ENCODE results near the gene HOXC11.

HOXC11 gene

DNA sequence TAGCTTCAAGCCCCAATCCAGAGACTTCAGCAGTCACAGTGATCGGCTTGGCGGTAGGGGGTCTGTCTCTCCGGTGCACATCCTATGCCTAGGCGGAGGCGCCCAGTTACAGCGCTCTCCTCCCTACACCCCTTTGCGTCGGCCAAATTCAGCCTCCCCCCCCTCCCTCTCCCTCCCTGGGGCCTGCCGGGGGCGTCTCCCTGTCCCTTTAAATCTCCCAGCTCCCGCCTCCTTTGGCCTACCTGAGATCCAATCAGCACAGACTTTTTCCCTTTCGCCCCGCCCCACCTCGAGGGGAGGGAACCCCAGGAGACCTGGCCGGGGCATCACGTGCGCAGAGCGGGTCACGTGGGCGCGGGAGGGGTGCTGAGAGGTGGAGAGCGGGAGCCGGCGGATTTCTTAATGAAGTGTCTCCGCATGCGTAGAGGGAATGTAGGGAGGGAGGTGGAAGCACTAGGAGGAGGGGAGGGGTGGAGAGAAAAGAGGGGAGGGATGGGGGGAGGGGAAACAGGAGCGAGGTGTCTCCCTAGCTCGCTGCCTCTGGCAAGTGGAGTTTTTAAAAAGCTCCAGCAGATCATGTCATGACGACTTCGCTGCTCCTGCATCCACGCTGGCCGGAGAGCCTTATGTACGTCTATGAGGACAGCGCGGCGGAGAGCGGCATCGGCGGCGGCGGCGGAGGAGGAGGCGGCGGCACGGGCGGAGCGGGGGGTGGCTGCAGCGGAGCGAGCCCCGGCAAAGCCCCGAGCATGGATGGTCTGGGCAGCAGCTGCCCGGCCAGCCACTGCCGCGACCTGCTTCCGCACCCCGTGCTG is 34.4 kb upstream of the HOXC11 start, which contains the start of gene HOXC13:
TSS of gene HOXC13 (plus strand) at position 506 of the 815 bp plus-strand sequence. CDS start at position 582, 76 bp downstream.
- H3K36me3 Mint-ChIP-seq, result no peaks in the 10 kb centered on the region
- DNase-seq (ENCODE audit: low spot score in 2 of 2) (no peak), ATAC-seq (ENCODE audit: low read depth) (no peak)
- peaks cover 40% of the 10 kb centered on the region for H3K27me3 Mint-ChIP-seq
- no peak within 1 kb of the TSS for H3K4me3 Mint-ChIP-seq
- H3K9me3 Mint-ChIP-seq, result no peaks in the 10 kb centered on the region
- H3K27ac Mint-ChIP-seq, result no peak within 1 kb of the TSS
- no peaks in the 10 kb centered on the region for H3K4me1 Mint-ChIP-seq

DNA sequence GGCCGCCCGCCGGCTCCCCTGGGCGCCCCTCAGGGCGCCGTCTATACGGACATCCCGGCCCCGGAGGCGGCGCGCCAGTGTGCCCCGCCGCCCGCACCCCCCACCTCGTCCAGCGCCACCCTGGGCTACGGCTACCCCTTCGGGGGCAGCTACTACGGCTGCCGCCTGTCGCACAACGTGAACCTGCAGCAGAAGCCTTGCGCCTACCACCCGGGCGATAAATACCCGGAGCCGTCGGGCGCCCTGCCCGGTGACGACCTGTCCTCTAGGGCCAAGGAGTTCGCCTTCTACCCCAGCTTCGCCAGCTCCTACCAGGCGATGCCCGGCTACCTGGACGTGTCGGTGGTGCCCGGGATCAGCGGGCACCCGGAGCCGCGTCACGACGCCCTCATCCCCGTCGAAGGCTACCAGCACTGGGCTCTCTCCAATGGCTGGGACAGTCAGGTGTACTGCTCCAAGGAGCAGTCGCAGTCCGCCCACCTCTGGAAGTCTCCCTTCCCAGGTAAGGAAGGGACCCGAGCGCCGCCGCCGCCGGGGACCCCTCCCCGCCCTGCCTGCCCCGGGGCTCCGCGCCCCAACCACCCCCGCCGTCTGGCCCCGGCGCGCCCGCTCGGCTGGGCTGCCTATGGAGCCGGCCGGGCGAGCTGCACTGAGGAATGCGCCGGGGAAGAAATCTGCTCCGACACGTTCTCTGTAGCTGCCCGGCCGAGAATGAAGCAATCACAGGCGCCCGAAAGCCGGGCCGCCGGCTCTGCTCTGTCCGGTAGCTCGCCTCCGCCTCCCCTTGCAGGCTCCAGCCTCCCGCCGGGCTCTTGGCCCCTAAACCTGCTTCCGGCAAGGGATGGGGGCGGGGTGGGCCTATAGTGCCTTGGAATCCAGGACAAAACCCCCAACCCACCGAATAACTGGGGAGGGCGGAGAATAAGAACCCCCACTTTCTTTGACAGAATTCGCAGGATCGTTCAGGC is 33.5 kb upstream of the HOXC11 start:
- Mint-ChIP-seq H3K9me3 (no peaks in the 10 kb centered on the region), H3K27ac (no peak overlapping the region), H3K36me3 (no peaks in the 10 kb centered on the region), H3K4me1 (no peaks in the 10 kb centered on the region), H3K27me3 (peaks cover 36% of the 10 kb centered on the region), H3K4me3 (no peak overlapping the region)
- ATAC-seq (ENCODE audit: low read depth) (no peak), DNase-seq (ENCODE audit: low spot score in 2 of 2) (no peak)

DNA sequence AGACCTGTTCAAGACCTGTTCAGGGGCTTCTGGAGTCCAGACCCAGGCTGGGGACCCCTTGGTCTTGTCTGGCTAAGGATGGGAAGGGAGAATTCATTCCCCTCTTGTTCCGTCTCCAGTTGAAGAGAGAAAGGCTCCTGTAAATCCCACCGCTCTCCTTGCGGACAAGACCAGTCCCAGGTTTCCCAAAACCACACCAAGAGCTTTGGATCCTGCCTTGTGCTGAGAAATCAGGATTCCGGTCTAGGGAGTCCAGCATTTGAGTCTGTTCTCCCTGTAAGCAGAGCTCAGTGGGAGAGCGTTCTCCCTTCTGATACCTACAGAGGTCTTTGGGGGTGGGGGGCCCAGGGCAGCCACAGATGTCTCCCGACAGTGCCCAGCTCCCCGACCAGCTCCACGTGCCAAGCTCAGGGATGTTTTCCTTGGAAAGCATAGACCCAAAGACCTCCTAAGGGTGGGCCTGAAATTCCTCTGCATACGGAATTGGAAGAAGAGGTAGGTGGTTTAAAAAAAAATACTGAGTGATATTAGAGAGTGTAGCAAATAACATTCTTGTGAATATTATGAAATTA is 32.4 kb upstream of the HOXC11 start:
- Mint-ChIP-seq H3K9me3 (no peaks in the 10 kb centered on the region), H3K27ac (no peak overlapping the region), H3K4me3 (no peak overlapping the region), H3K36me3 (no peaks in the 10 kb centered on the region), H3K27me3 (peaks cover 31% of the 10 kb centered on the region), H3K4me1 (no peaks in the 10 kb centered on the region)
- DNase-seq (ENCODE audit: low spot score in 2 of 2) (no peak), ATAC-seq (ENCODE audit: low read depth) (no peak)

DNA sequence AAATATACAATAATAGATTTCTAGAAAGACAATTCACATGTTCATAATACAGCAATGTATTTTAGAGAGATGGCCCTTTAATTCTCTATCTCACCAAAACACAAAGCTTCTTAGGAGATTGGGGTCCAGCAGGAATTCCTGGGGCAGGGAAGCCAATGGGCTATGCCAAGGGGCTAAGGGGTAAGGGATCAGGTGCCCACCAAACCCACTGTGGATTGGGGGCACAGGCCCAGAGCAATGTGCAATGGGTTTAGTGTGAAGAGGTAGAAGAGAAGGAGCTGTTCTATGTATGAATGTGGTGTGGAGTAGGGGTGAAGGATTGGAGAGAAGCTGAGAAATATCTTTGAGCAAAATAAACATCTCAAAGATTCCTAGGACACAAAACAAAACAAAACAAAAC is 31.7 kb upstream of the HOXC11 start:
- peaks cover 37% of the 10 kb centered on the region for H3K27me3 Mint-ChIP-seq
- H3K4me1 Mint-ChIP-seq, result no peaks in the 10 kb centered on the region
- no peak for DNase-seq (ENCODE audit: low spot score in 2 of 2)

DNA sequence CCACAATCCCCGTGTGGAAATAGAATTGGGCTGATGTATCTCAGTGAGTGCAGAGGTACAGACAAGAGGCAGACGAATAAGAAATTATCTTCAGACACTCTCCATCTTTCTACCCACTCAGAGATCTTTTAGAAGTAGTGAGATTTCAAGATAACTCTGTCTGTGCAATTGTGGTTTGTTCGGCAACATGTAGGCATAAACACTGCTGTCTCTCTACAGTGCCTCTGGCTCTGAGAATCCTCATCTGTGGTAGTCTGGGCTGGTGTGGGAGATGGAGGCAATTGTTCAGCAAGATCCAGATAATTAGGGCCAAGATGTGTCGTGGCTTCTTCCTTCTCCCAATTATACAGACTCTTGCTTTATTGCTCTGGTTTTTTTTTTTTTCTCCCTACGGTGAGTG is 31.2 kb upstream of the HOXC11 start:
- DNase-seq (ENCODE audit: low spot score in 2 of 2), result no peak
- Mint-ChIP-seq H3K4me1 (no peaks in the 10 kb centered on the region), H3K36me3 (no peaks in the 10 kb centered on the region), H3K9me3 (no peaks in the 10 kb centered on the region), H3K4me3 (no peak overlapping the region), H3K27ac (no peak overlapping the region), H3K27me3 (peaks cover 41% of the 10 kb centered on the region)
- no peak for ATAC-seq (ENCODE audit: low read depth)

More for the DNA sequence above, 31.7 kb upstream of the HOXC11 start:
- Mint-ChIP-seq H3K9me3 (no peaks in the 10 kb centered on the region), H3K4me3 (no peak overlapping the region), H3K27ac (no peak overlapping the region), H3K36me3 (no peaks in the 10 kb centered on the region)
- no peak for ATAC-seq (ENCODE audit: low read depth)

DNA sequence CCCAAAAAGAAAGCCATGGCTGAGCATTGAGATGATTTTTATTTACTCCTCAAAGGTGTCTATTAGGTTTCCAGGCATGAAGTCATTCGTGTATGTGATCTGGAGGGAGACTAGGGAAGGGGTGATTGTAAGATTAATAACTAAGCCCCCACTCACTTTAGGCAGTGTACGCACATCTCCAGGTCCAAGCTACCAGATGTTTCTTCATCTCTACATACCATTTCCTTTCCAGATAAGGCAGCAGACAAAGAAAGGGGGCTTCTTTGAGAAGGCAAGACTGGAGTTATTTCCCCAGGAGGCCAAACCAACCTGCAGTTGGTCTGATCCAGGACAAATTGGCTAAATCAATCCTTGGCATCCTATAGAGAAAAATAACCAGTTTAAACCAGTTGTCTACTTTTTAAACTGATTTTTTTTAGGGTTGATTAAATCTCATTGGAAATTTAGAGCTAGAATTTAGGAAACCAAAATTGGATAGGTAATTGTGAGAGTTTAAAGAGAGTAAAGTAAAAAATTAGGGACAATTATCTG is 30.4 kb upstream of the HOXC11 start:
- ATAC-seq (ENCODE audit: low read depth), result no peak
- H3K4me3 Mint-ChIP-seq, result no peak overlapping the region
- H3K9me3 Mint-ChIP-seq, result no peaks in the 10 kb centered on the region
- DNase-seq (ENCODE audit: low spot score in 2 of 2), result no peak
- H3K27ac Mint-ChIP-seq, result no peak overlapping the region
- no peaks in the 10 kb centered on the region for H3K36me3 Mint-ChIP-seq
- H3K27me3 Mint-ChIP-seq, result peaks cover 37% of the 10 kb centered on the region
- no peaks in the 10 kb centered on the region for H3K4me1 Mint-ChIP-seq

DNA sequence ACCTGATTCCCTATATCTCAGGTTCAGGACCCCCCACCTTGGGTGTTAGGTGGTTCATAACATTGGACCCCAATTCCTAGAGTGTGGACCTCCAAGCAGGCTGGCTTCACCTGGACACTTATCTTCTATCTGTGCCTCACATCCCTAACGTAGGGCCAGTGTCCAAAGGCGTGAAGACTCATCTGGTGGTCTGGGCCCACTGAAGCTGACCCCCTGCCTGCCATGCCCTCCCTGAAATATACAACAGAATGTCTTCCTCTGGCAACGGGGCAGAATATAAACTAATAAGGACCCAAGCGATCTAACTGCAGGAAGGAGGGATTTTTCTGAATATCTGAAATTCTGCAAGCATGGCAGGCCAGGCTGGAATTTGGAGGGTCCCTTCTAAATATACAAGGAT is 28.7 kb upstream of the HOXC11 start:
- Mint-ChIP-seq H3K9me3 (no peaks in the 10 kb centered on the region), H3K27ac (no peak overlapping the region), H3K4me1 (no peaks in the 10 kb centered on the region), H3K27me3 (peaks cover 43% of the 10 kb centered on the region), H3K36me3 (no peaks in the 10 kb centered on the region), H3K4me3 (no peak overlapping the region)
- ATAC-seq (ENCODE audit: low read depth), result no peak
- no peak for DNase-seq (ENCODE audit: low spot score in 2 of 2)

DNA sequence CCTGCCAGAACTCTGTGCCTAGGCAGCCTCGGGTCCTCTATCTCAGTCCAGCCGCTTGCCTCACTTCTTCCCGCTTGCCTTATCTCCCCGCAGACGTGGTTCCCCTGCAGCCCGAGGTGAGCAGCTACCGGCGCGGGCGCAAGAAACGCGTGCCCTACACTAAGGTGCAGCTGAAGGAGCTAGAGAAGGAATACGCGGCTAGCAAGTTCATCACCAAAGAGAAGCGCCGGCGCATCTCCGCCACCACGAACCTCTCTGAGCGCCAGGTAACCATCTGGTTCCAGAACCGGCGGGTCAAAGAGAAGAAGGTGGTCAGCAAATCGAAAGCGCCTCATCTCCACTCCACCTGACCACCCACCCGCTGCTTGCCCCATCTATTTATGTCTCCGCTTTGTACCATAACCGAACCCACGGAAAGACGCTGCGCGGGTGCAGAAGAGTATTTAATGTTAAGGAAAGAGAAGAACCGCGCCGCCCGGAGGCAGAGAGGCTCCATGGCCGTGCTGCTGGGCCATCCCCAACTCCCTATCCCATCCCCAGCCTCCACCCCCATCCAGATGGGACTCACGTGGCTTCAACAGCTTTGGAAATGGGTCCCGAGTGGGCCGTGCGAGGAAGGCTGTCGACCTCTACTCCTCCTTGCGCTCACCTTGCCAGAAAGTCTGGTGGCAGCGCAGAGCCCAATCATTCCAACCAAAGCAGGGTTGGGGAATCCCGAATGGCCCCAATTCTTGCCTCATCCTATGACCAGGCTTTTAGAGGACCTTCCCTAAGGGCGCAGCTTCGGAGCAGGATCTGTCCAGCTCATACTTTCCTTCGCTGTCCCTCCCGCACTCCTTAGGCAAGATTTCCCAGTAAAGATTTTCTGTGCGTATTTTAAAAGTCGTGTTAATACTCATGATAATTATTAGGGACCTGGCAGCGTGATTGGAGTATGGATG is 27.7 kb upstream of the HOXC11 start:
- Mint-ChIP-seq H3K9me3 (no peaks in the 10 kb centered on the region), H3K4me1 (no peaks in the 10 kb centered on the region), H3K36me3 (no peaks in the 10 kb centered on the region), H3K27ac (no peak overlapping the region), H3K4me3 (no peak overlapping the region), H3K27me3 (peaks cover 41% of the 10 kb centered on the region)
- ATAC-seq (ENCODE audit: low read depth) (no peak), DNase-seq (ENCODE audit: low spot score in 2 of 2) (no peak)

DNA sequence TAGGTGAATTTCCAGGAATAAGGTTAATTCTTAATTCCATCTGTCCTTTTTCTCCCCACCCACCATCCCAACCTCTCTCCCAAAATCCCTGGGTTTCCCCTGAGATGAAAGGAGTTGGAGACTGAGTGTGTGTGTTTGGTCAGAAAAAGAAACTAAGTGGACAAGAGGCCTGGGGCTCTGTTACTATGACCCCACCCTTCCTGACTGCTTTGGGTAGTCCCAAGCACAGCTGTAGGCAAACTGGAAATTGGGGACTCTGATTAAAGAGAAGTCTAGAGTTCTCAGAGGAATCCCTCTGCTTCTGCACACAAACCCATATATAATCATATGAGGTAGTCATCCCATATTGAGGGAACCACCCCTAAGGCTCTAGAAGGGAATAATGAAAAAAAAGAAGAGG is 25.2 kb upstream of the HOXC11 start:
- DNase-seq (ENCODE audit: low spot score in 2 of 2), result no peak
- H3K4me1 Mint-ChIP-seq, result peaks cover 4% of the 10 kb centered on the region
- no peaks in the 10 kb centered on the region for H3K36me3 Mint-ChIP-seq

DNA sequence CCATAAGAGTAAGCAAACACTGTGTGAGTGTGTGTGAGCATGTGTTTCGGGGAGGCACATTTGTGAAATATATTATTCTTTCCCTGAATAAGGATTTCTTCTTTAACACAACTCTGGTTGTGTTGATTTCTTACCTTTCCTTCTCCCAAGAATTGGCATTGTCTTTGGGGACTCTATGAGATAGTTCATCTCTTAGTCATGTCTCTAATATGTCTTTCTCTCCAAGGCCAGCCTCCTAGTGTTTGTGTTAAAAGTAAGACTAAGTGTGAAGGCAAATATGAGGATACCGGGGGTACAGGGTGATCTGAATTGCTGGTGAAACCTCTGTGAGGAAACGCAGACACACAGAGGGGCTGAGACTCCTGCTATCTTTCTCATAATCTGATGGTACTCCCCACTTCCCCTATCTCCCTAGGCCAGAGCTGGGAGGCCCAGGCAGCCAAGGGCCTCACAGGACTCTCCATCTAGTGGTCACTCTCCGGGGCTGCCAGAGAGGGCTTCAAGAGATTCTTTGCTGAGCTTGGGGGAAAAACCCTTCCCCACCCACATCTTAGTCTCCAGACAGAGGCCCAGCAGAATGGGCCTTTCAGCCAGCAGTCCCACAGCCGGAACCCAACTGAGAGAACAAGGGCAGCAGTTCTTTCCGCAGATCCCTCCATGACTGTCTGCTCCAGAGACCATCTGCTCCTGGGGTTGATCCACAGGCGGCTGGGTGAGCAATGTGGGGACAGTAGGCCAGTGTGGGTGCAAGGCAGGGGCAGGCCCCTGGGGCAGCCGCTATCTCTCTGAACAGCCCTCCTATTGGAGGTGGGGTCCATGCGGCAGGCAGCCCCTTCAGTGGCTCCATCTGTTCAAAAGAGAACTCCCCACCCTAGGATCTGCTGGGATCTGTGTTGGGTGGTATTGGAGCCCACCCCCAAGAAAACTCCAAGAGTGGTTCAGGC is 24.0 kb upstream of the HOXC11 start:
- ATAC-seq (ENCODE audit: low read depth), result no peak
- Mint-ChIP-seq H3K27ac (no peak overlapping the region), H3K27me3 (peaks cover 39% of the 10 kb centered on the region), H3K9me3 (peaks cover 2% of the 10 kb centered on the region), H3K4me1 (peaks cover 4% of the 10 kb centered on the region), H3K4me3 (no peak overlapping the region), H3K36me3 (no peaks in the 10 kb centered on the region)
- no peak for DNase-seq (ENCODE audit: low spot score in 2 of 2)

More for the DNA sequence above, 25.2 kb upstream of the HOXC11 start:
- Mint-ChIP-seq H3K9me3 (no peaks in the 10 kb centered on the region), H3K27me3 (peaks cover 38% of the 10 kb centered on the region), H3K27ac (no peak overlapping the region), H3K4me3 (no peak overlapping the region)
- no peak for ATAC-seq (ENCODE audit: low read depth)

DNA sequence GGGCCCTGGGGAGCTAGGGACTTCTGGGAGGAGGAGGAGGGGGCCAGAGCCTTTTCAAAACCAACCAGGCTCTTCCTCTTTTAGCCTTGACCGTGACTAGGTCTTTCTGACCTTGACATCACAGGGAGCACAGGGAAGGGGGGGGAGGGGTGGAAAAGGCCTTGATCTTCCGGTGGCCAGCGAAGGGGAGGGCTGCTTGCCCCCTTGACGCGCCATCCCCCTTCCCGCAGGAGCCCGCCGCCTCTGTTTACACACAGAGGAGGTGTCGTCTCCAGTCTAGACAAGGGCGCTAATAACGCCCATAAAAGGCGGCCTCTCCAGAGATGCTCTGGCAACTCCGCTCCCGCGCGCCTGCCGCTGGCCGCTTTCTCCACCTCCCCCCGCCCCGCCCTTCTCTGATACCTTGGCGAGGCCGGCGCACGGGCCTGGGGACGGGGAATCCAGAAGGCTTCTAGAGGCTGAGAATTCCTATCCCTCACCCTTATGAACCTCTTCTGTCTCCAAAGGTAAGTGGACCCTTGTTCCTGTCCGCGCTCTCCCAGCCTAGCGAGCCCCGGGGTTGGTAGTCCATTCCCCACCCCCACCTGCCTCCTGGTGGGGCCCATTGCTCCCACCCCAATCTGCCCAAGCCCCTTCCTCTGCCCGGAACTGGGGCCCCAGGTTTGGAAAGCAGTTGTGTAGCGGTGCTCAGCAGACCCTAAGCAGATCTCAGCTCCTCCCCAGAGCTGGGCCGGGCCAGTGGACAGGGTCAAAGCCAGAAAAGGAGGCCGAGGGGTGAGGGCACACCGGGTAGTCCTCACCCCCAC is 23.1 kb upstream of the HOXC11 start:
- Mint-ChIP-seq H3K4me3 (no peak overlapping the region), H3K9me3 (peaks cover 2% of the 10 kb centered on the region), H3K27me3 (peaks cover 39% of the 10 kb centered on the region), H3K4me1 (peaks cover 4% of the 10 kb centered on the region), H3K36me3 (no peaks in the 10 kb centered on the region), H3K27ac (no peak overlapping the region)
- DNase-seq (ENCODE audit: low spot score in 2 of 2) (no peak), ATAC-seq (ENCODE audit: low read depth) (no peak)

DNA sequence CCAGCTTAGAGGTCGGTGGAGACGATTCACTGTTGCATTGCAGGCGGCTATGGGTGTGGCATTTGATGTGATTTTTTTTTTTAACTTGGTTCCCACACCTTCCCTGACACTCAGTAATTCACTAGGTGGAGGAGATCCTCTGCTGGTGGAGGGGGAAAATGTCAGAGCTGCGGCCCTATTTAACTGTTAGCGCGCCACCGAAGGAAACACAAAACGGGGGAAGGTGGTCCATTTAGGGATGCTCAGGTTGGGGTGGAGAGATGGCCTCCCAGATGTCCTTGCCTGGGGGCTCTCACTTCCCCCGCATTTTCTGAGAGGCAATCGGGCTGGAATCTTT is 22.5 kb upstream of the HOXC11 start:
- DNase-seq (ENCODE audit: low spot score in 2 of 2), result no peak
- no peak for ATAC-seq (ENCODE audit: low read depth)
- H3K4me1 Mint-ChIP-seq, result peaks cover 4% of the 10 kb centered on the region
- no peak overlapping the region for H3K27ac Mint-ChIP-seq
- peaks cover 2% of the 10 kb centered on the region for H3K9me3 Mint-ChIP-seq
- no peak overlapping the region for H3K4me3 Mint-ChIP-seq
- no peaks in the 10 kb centered on the region for H3K36me3 Mint-ChIP-seq
- peaks cover 37% of the 10 kb centered on the region for H3K27me3 Mint-ChIP-seq
